ENCODE measurements around the gene ATP6V1A. TPM values are rescaled to one million over a fixed set of nuclear protein-coding genes. Genes with fewer than 3 reads are reported as not detected.

ATP6V1A gene
- total RNA-seq, 1 donor from 2014 or later, result 69.5 TPM

GRCh38 chr3:113745756-113746547, 883 bp upstream of the ATP6V1A start, which contains the start of gene NAA50:
Gene NAA50, minus strand, starts transcription at chr3:113746249. Its CDS starts 300 bp downstream, at chr3:113745949.
- peak; percentile 98 for DNase-seq (ENCODE audit: low spot score)

- no peak for DNase-seq (ENCODE audit: low spot score)
Measured at GRCh38 chr3:113747283-113748046, 630 bp downstream of the ATP6V1A start.

GRCh38 chr3:113751141-113751540, 4.3 kb downstream of the ATP6V1A start:
- no peak for DNase-seq (ENCODE audit: low spot score)

- DNase-seq (ENCODE audit: low spot score), result no peak
Measured at GRCh38 chr3:113753376-113753985, 6.6 kb downstream of the ATP6V1A start.

- DNase-seq (ENCODE audit: low spot score), result no peak
Measured at GRCh38 chr3:113754494-113755159, 7.8 kb downstream of the ATP6V1A start.

- no peak for DNase-seq (ENCODE audit: low spot score)
Measured at GRCh38 chr3:113758389-113759024, 11.7 kb downstream of the ATP6V1A start.

GRCh38 chr3:113764698-113765097, 17.9 kb downstream of the ATP6V1A start:
- no peak for DNase-seq (ENCODE audit: low spot score)

GRCh38 chr3:113769551-113769950, 22.7 kb downstream of the ATP6V1A start:
- DNase-seq (ENCODE audit: low spot score), result no peak

- DNase-seq (ENCODE audit: low spot score), result no peak
Measured at GRCh38 chr3:113771993-113772392, 25.2 kb downstream of the ATP6V1A start.

- no peak for DNase-seq (ENCODE audit: low spot score)
Measured at GRCh38 chr3:113773381-113773780, 26.5 kb downstream of the ATP6V1A start.

- DNase-seq (ENCODE audit: low spot score), result no peak
Measured at GRCh38 chr3:113775516-113775915, 28.7 kb downstream of the ATP6V1A start.

GRCh38 chr3:113776564-113776963, 29.7 kb downstream of the ATP6V1A start:
- no peak for DNase-seq (ENCODE audit: low spot score)

- DNase-seq (ENCODE audit: low spot score), result no peak
Measured at GRCh38 chr3:113783463-113783862, 36.6 kb downstream of the ATP6V1A start.

- no peak for DNase-seq (ENCODE audit: low spot score)
Measured at GRCh38 chr3:113783980-113784379, 37.1 kb downstream of the ATP6V1A start.

- DNase-seq (ENCODE audit: low spot score), result no peak
Measured at GRCh38 chr3:113791381-113791780, 44.5 kb downstream of the ATP6V1A start.

GRCh38 chr3:113794526-113794925, 47.7 kb downstream of the ATP6V1A start:
- DNase-seq (ENCODE audit: low spot score), result no peak

GRCh38 chr3:113795693-113796092, 48.9 kb downstream of the ATP6V1A start:
- DNase-seq (ENCODE audit: low spot score), result no peak

- no peak for DNase-seq (ENCODE audit: low spot score)
Measured at GRCh38 chr3:113802795-113803455, 56.1 kb downstream of the ATP6V1A start.

- DNase-seq (ENCODE audit: low spot score), result no peak
Measured at GRCh38 chr3:113804661-113805060, 57.8 kb downstream of the ATP6V1A start.

- DNase-seq (ENCODE audit: low spot score), result no peak
Measured at GRCh38 chr3:113805249-113805648, 58.4 kb downstream of the ATP6V1A start.

Measured in mesenteric fat pad (tissue), 1 donor.